ENCODE measurements around the gene PLA2G15. TPM values are rescaled to one million over a fixed set of nuclear protein-coding genes. Genes with fewer than 3 reads are reported as not detected.

The PLA2G15 gene
- total and polyA plus RNA-seq, 2 of the 13 experiments (the other 11 are each of a cell fraction or from before 2014, with no cell fraction given), result 14.4 to 23.7 TPM

GRCh38 chr16:68267612-68268405 lies 22.6 kb downstream of the PLA2G15 start (continued):
- TF ChIP-seq ZNF276 (CRISPR knock-in tag; IDR thresholded peaks at IDR 0.05; ENCODE audit: low read depth) (no peak), PAWR (CRISPR knock-in tag; IDR thresholded peaks at IDR 0.05; ENCODE audit: borderline replicate concordance) (no peak), PITX1 (CRISPR knock-in tag; IDR thresholded peaks at IDR 0.05) (peak; percentile 81), CSRNP2 (CRISPR knock-in tag; conservative IDR thresholded peaks at IDR 0.05; ENCODE audit: low read depth) (no peak), THYN1 (CRISPR knock-in tag; IDR thresholded peaks at IDR 0.05; ENCODE audit: borderline replicate concordance, low read depth) (no peak), ZNF180 (CRISPR knock-in tag; IDR thresholded peaks at IDR 0.05; ENCODE audit: borderline replicate concordance, low read depth) (no peak), ZNF564 (CRISPR knock-in tag; IDR thresholded peaks at IDR 0.05) (no peak), ZFP1 (CRISPR knock-in tag; IDR thresholded peaks at IDR 0.05) (no peak), ETV6 (CRISPR knock-in tag; conservative IDR thresholded peaks at IDR 0.05) (no peak), E2F2 (CRISPR knock-in tag; IDR thresholded peaks at IDR 0.05; ENCODE audit: borderline replicate concordance) (no peak), FOXP4 (CRISPR knock-in tag; IDR thresholded peaks at IDR 0.05) (peak; percentile 33; the same call in 1 of the 2 replicates), ZNF256 (CRISPR knock-in tag; conservative IDR thresholded peaks at IDR 0.05) (no peak), ZNF34 (CRISPR knock-in tag; IDR thresholded peaks at IDR 0.05; ENCODE audit: borderline replicate concordance) (no peak), ARNT2 (CRISPR knock-in tag; IDR thresholded peaks at IDR 0.05; ENCODE audit: low read depth) (no peak), ZNF605 (CRISPR knock-in tag; IDR thresholded peaks at IDR 0.05) (no peak), ZNF713 (CRISPR knock-in tag; IDR thresholded peaks at IDR 0.05) (no peak), HIVEP1 (CRISPR knock-in tag; IDR thresholded peaks at IDR 0.05) (no peak), ZNF382 (CRISPR knock-in tag; IDR thresholded peaks at IDR 0.05; ENCODE audit: borderline replicate concordance) (no peak), ATRX (CRISPR knock-in tag; IDR thresholded peaks at IDR 0.05; ENCODE audit: borderline replicate concordance) (no peak), MYC (CRISPR knock-in tag; IDR thresholded peaks at IDR 0.05; ENCODE audit: borderline replicate concordance) (no peak), ZNF629 (CRISPR knock-in tag; conservative IDR thresholded peaks at IDR 0.05) (no peak), ZNF121 (CRISPR knock-in tag; IDR thresholded peaks at IDR 0.05) (no peak), FOSL1 (CRISPR knock-in tag; IDR thresholded peaks at IDR 0.05; ENCODE audit: borderline replicate concordance) (no peak), MLX (CRISPR knock-in tag; IDR thresholded peaks at IDR 0.05) (no peak)

Measured in HepG2 (cell line).